Epithelial cell of esophagus (primary cell): Measurements from ENCODE around the gene RAB31.
"Not testable (repeated sequence)": the region's sequence is repeated elsewhere in the genome, so short reads cannot be mapped to it uniquely, and the experiment has no call there.

Source experiments
- DNase-seq: peaks from one replicate; pipeline ENCODE4 v3.0.0; 2010; ENCODE audit warnings: low read depth
- H3K4me3 ChIP-seq: 2 replicates; pipeline ENCODE4 v1.5.1; 2011; ENCODE audit warnings: mild to moderate bottlenecking, low read length, control low read depth
- TF ChIP-seq, protein P1 (sequence below): IDR thresholded peaks from 2 replicates; pipeline ENCODE4 v1.5.1; 2011; ENCODE audit warnings: low read depth, mild to moderate bottlenecking, low read length, control low read depth, inconsistent platforms; ENCODE audit not compliant: insufficient read depth; ENCODE audit errors: missing control alignments

Gene RAB31

DNA sequence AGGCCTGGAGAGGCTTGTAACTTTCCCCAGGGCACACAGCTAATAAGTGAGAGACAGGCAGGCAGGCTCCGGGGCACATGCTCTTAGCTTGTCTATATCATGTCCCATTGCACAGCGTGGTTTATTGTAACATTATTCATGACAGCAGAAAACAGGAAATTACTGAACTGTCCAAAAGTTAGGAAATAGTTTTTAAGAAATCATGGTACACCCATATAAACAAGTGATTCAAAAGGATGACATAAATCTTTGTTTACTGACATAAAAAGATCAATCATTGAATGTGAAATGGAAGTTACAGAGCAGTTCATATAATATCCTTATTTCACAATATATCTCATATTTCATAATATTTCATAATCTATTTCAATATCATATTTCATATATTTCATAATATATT is 143.4 kb downstream of the RAB31 start:
- TF ChIP-seq, protein P1, sequence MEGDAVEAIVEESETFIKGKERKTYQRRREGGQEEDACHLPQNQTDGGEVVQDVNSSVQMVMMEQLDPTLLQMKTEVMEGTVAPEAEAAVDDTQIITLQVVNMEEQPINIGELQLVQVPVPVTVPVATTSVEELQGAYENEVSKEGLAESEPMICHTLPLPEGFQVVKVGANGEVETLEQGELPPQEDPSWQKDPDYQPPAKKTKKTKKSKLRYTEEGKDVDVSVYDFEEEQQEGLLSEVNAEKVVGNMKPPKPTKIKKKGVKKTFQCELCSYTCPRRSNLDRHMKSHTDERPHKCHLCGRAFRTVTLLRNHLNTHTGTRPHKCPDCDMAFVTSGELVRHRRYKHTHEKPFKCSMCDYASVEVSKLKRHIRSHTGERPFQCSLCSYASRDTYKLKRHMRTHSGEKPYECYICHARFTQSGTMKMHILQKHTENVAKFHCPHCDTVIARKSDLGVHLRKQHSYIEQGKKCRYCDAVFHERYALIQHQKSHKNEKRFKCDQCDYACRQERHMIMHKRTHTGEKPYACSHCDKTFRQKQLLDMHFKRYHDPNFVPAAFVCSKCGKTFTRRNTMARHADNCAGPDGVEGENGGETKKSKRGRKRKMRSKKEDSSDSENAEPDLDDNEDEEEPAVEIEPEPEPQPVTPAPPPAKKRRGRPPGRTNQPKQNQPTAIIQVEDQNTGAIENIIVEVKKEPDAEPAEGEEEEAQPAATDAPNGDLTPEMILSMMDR: no peak
- H3K4me3 ChIP-seq: no peak overlapping the region
- DNase-seq: peak; percentile 69

DNA sequence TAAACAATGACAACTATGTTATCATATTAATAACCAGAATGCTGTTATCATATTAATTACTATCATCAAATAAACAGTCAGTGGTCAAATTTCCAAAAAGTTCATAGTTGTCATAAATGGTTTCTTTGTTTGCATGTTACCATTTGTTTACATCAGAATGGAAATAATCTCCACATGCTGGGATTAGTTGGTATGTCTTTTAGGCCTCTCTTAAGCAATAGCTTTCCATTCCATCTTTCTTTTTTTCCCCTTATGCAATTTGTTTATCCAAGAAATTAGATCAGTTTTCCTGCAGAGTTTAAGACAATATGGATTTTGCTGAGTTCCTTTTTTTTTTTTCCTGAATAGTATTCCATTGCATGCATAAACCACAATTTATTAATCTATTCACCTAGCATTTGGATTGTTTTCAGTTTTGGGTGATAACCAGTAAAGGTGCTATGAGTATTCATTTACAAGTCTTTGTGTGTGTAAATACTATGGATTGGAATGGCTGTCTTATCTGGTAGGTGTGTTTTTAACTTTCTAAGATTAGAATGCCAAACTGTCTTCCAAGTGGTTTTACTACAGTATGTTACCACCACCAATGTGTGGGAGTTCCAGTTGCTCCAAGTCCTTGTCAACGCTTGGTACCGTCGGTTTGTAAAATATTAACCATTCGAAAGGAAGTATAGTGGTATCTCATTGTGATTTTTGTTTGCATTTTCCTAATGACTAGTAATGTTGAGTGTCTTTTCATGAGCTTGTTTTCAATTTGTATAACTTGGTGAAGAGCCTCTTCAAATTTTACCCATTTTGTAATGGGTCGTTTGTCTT is 144.4 kb downstream of the RAB31 start:
- TF ChIP-seq, protein P1: no peak
- DNase-seq: no peak
- no peak overlapping the region for H3K4me3 ChIP-seq

- TF ChIP-seq, protein P1: no peak
- DNase-seq: no peak
- H3K4me3 ChIP-seq: no peak overlapping the region
Observed at GRCh38 chr18:9854801-9855676, 146.9 kb downstream of the RAB31 start.

DNA sequence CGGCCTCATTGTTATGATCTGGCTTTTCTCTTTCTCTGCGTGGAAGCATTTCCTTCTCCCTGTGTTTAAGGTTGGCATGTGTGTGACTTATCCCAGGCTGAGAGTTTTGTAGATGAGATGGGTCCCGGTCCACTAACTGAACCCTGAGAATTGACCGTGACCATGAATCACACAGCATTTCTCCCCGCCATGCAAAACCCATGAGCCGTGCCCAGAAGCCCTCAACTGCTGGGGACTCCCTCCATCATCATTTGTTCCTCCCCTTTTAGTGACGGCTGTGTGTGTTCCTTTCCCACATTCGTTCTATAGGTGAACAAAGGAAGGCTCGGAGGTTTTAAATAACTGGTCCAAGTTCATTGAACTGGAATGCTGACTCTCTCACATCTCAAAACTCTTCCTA is 147.6 kb downstream of the RAB31 start:
- H3K4me3 ChIP-seq: no peak overlapping the region
- DNase-seq: no peak
- TF ChIP-seq, protein P1: no peak

DNA sequence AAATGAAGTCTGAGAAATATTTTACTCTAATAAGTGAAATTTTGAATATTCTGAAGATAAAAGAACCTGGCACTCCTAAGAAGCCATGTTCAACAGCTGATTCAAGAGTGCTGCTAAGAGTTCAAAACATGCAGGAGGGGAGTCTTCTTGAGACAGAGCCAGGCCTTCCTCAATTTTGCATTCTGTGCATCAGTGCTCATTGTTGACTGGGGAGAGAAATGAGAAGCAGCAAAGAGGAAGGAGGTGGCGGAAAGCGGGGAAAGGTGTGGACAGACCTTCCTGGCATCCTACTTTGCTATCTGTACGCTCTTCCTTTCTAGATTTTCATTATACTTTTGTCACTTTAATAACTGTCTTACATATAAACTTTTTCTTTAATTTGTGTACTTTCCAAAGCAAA is 148.0 kb downstream of the RAB31 start:
- DNase-seq: no peak
- TF ChIP-seq, protein P1: no peak
- H3K4me3 ChIP-seq: no peak overlapping the region

GRCh38 chr18:9857479-9857998 is 149.4 kb downstream of the RAB31 start:
- DNase-seq, H3K4me3 ChIP-seq: not testable (repeated sequence)

DNA sequence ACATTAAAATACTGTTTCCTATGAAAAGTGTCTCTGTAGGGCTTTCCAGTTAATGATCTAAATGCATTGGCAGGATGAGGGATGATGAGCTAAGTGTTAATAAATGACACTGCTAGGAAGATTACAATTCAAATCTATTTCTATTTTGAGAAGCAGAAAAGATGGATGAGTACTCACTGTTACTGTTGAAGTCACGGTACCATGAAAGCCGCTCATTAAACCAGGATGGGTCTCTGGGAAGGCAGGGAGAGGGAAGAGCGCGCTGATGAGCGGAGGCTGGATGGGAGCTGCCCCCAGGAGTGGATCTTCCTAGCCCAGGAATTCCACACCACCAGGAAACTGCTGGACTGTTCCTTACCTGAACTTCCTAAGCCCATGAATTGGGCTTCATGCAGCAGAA is 150.5 kb downstream of the RAB31 start:
- TF ChIP-seq, protein P1: no peak
- no peak for DNase-seq

More for the DNA sequence above, 150.5 kb downstream of the RAB31 start:
- no peak overlapping the region for H3K4me3 ChIP-seq
